SIG-M5 treated with dmso at 0.1 percent for 504 hours (cell line): ENCODE results near the gene ZNF521.

Experiments used
- DNase-seq: peaks from one replicate; lab custom pipeline; 2025; ENCODE audit not compliant: unreplicated experiment; lab: John Stamatoyannopoulos, UW

ZNF521 gene

DNA sequence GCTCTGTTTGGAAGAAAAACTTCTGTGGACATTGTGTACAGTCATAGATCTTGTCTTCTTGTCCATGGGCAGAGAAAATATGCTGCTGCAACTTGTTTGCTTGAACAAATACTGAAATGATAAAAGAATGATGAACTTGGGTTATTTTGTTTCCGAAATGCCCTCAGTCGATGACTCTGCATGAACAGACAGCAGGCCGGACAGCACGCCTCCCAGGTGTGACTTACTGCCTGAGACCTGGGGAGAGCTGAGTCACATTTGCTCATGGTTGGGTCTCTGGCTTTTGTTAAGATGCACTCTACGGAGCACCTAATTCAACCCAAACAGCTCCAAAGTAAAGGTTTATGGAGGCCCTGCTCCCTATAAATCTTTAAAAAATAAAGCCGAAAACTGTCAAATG is 262.5 kb downstream of the ZNF521 start:
- no peak for DNase-seq

GRCh38 chr18:25086876-25087275 is 265.1 kb downstream of the ZNF521 start:
- DNase-seq: no peak

- DNase-seq: no peak
Measured at GRCh38 chr18:25081001-25081400, 271.0 kb downstream of the ZNF521 start.

GRCh38 chr18:25080211-25080610 is 271.8 kb downstream of the ZNF521 start:
- DNase-seq: no peak

DNA sequence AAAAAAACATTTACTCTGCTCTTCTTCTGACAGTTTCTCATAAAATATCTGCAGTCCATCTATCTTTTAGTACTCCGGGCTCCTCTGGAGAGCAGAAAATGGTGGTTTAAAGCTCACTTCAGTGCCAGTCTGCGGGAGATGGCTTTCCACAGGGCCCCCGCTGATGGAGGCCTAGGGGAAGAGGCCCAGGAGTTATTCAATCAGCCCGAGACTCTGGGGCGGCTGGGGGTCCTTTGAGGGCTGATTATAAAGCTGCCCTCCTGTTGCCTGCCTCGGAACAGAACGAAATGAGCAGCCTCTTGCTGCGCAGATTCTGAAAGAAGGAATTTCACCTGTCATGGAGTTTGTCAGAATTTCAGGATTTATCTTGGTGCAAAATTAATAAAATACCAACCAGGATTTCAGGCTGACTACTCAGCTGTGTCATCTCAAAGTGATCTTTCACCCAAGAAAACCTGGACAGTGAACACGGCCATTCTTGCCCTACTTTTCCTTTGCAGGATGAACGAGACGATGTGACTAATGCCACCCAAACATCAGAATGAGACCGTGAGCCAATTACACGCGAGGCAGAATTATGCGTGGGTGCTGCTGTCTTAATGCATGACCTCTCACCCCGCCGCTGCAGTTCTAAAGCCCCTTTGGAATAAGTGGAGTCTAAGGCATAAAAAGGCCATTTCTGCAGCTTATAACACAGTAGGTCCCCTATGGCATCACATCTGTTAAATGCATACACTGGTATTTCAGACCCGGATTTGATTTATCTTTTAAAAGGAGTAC is 273.8 kb downstream of the ZNF521 start:
- no peak for DNase-seq

DNA sequence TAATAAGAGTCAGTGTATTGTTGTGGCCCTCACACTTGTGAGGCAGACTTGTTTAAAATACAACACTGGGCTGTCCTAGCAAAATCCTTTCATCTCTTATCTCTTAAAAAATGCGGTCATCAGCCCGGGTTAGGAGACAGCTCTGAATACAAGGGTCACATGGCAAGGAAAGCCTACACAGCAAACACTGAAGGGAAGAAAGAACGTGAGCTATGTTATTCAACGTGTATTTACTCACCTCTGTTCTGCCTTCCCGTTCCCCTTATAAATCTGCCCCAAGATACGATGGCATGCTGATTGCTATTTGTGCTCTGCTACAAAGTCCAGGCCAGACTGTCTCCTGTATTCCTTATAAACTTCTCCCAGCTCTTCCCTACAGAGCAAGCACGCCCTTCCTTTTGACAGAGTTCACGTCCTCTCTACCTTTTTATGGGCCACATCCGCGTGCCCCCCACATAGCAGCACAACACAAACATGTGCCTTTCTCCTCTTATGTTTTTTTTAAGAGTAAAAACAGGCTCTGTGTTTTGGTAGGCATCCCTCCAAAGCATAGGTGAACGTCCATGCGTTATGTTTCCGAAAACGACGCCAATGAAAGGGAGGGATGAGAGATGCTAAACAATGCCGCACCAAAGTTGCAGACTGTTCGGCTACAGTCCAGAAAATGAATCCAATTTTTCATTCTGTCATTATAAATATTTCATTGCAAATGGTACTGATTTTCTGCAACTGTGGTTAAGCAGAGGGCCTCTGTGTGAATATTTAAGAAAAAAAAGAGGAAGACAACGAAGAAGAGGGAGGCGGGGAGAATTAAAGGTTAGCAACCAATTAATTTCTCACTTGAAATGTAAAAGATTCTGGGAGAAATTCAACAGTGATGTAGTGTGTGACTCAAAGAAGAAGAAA is 274.7 kb downstream of the ZNF521 start:
- DNase-seq: no peak

GRCh38 chr18:25075783-25076182 is 276.2 kb downstream of the ZNF521 start:
- DNase-seq: no peak

DNA sequence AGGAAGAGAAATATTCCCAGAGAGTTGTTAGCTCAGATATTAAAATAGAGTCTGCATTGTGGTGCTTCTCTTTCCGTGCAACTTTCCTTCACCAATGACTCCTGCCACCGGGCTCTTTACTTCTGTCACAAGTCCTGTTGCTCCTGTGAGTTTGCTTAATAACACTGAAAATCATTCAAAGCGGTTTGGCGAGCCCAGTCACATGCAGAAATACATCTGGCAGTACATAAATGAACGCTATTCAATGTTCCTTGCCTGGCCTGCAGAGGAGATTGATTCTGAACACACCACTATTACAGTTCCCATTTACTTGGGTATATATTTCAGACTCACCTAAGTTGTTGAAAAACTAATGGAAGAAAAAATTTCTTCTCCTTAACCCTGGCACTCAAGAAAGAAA is 276.6 kb downstream of the ZNF521 start:
- DNase-seq: no peak

- no peak for DNase-seq
Measured at GRCh38 chr18:25074925-25075324, 277.0 kb downstream of the ZNF521 start.

- DNase-seq: no peak
Measured at GRCh38 chr18:25072205-25072604, 279.8 kb downstream of the ZNF521 start.

DNA sequence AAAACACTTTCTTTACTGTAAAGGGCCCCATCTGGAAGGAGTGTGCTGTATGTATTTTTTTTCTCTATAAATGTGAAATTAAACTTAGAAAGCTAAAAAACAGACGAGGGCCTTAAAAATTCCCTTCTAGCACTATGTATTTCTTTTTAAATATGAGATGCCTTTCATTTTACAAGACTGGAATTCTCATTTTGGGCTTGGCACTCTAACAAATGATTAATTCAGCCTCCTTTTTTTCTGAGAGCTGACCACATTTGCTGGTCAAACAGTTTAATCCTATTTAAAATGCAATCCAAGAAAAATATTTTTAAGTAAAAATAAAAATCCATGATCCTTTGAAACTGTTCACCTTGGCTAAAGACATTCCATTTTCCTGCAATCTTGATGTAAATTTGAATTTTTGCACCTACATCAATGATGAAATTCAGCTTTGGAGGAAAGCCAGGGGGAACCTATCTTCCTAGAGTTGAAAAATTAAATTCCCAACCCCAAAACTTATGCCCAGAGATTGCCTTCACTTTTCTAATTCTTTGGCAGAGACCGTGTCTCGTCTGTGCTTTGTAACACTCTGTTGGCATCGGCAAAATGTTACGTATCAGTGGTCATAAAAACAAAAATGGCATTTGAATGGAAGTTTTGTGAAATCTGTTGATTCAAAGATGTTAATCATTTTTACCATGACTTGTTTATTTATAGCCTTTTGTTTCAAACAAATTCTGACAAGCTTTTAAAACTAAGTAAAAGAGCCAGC is 284.5 kb downstream of the ZNF521 start:
- no peak for DNase-seq

DNA sequence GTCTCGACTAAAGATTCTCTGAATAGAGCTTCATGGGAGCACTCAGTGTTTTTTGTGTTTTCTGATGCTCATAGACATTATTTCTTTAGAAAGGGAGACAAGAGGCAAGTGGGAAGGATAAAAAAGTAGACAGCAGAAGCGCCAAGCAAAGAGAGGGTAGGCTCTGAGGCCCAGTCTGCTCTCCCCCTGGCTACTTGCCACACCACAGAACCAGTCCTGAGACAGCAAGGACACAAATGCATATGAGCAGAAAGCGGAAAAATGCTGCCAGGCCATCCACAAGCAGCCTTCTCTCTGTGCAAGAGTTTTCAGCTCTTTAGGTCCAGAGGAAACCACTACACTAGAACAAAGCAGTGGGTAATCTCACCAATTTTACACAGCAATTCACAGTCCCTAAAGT is 285.4 kb downstream of the ZNF521 start:
- DNase-seq: no peak

GRCh38 chr18:25062720-25063119 is 289.2 kb downstream of the ZNF521 start:
- peak; percentile 11 for DNase-seq

DNA sequence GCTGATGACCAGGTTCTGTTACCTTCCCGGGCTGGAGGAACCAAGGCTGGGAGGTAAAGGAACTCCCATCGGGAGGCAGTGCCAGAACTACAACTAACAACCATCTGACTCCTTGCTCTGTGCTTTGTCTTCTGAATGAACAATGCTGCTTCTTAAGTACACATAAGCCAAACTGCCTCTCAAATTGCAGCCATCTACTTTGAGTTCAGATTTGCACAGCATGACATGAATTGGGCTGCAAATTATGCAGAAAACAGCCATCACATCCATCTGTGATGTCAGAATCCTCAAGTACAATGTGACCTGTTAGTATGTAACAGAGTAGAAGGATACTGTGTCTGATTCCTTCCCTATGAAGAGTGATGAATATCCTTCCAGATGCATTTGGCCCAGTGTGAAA is 290.6 kb downstream of the ZNF521 start:
- DNase-seq: no peak

GRCh38 chr18:25058521-25058920 is 293.4 kb downstream of the ZNF521 start:
- no peak for DNase-seq

GRCh38 chr18:25057491-25058050 is 294.4 kb downstream of the ZNF521 start:
- DNase-seq: no peak

- DNase-seq: no peak
Measured at GRCh38 chr18:25056429-25056828, 295.5 kb downstream of the ZNF521 start.

DNA sequence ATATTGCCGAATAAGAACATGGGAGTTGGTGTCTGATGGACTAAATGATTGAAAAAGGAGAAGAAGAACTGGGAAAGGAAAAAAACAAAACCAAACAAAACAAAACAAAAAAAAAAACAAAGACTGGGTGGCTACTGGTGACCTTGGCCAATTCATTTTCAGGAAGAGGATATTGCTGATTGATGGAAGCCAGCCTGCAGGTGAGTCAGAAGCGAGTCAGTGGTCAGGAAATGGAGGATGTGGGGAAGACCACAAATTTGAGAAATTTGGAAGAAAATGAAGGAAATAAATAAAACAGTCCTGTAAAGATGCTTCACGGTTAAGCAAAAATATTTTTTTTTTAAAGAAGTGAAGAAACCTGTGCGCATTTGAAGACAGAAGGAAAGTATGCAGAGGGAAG is 296.9 kb downstream of the ZNF521 start:
- DNase-seq: no peak

GRCh38 chr18:25053466-25053865 is 298.5 kb downstream of the ZNF521 start:
- DNase-seq: no peak

GRCh38 chr18:25052511-25052921 is 299.4 kb downstream of the ZNF521 start:
- no peak for DNase-seq

- DNase-seq: no peak
Measured at GRCh38 chr18:25050605-25051004, 301.4 kb downstream of the ZNF521 start.
